ENCODE measurements around the gene TGFB3.

DNA sequence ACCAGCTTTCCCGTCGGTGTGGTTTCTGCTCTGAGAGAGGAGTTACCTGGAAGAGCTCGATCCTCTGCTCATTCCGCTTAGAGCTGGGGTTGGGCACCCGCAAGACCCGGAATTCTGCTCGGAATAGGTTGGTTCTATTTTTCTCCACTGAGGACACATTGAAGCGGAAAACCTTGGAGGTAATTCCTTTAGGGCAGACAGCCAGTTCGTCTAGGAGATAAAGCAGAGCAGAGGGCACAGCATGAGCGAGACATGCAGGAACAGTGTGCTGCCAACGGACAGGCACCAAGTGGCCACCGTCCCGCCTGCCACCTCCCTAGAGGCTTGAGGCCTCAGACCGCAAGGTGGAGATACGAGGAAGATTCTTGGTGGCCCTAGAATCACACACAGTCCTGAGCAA lies 10.3 kb downstream of the TGFB3 start:
- TF ChIP-seq CTCF (IDR thresholded peaks at IDR 0.05; ENCODE audit: low read length) (no peak), EZH2phosphoT487 (IDR thresholded peaks at IDR 0.05; ENCODE audit: low read length) (no peak), EZH2 (optimal IDR thresholded peaks at IDR 0.05; ENCODE audit: low read depth, low read length) (no peak)
